ENCODE data around the gene TTC23.
A peak's percentile ranks its signal among the peaks of the same experiment; 100 is the strongest.

The TTC23 gene

DNA sequence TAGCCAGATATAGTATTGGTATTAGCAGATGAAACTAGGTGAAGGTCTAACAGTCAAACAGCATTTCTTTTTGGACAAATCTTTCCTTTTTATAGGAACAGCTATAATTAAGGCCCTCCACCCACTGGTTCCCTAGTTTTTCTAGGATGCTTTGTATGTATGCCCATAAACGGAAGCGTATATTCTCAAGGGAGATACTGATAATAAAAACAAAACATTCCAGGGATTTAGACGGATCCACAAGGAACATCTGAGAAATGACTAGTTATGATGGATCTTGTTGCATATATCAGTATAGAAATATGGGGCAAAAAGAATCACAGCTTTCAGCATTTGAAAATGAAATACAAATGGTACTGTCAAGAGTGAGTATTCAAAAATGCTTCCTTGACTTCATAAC is 24.4 kb upstream of the TTC23 start:
- Histone ChIP-seq H2AFZ (ENCODE audit: low read length, unreplicated experiment) (no peak overlapping the region), H3K4me1 (ENCODE audit: control insufficient read depth, insufficient read depth, low read length, unreplicated experiment) (peaks cover 4% of the 10 kb centered on the region), H3K27ac (ENCODE audit: low read depth, low read length) (no peak overlapping the region), H3K36me3 (ENCODE audit: insufficient read depth, low read length) (no peaks in the 10 kb centered on the region), H3K4me3 (ENCODE audit: low read depth, low read length) (no peak overlapping the region), H3K79me2 (ENCODE audit: control insufficient read depth, insufficient read depth, low read length, unreplicated experiment) (no peaks in the 10 kb centered on the region), H3K27me3 (ENCODE audit: insufficient read depth, low read length) (no peaks in the 10 kb centered on the region)

DNA sequence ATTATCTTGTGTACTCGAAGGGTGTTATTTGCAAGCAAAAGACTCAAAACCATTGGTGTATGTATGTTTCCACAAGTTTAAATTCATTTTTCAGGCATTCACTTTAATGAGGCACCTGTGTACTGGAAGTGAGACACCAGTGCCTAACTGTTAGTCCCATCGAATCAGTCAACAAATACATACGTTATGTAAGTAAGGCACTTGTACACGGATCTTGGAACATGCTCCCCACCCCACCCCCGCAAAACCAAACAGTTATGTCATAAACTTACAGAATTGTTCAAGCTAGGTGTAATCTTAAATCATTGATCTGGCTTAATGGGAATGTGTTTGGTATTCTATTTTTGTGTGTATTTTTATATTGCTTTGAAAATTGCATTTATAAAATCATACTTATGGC is 19.1 kb upstream of the TTC23 start:
- Histone ChIP-seq H3K27ac (ENCODE audit: low read depth, low read length) (no peak overlapping the region), H3K27me3 (ENCODE audit: insufficient read depth, low read length) (no peaks in the 10 kb centered on the region), H3K4me1 (ENCODE audit: control insufficient read depth, insufficient read depth, low read length, unreplicated experiment) (no peaks in the 10 kb centered on the region), H2AFZ (ENCODE audit: low read length, unreplicated experiment) (no peak overlapping the region), H3K79me2 (ENCODE audit: control insufficient read depth, insufficient read depth, low read length, unreplicated experiment) (no peaks in the 10 kb centered on the region), H3K36me3 (ENCODE audit: insufficient read depth, low read length) (no peaks in the 10 kb centered on the region), H3K4me3 (ENCODE audit: low read depth, low read length) (no peak overlapping the region)

DNA sequence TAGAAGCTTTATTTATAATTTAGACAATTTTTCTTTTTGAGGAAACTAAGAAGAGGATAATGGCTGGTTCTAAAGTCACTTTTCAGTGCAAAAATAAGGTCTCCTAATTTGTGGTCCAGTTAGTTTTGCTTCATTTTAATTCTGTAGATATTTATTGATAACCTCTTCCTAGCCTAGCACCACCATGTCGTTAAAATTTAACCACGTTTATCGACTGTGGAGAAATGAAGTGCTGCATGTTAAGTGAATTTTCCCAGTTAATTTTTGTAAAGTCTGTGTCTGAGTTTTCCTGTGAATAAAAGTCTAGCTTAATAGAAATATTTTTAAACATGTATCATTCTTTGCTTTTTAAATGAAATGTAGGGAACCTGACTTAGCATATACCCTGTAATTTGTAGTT is 18.6 kb upstream of the TTC23 start:
- Histone ChIP-seq H3K27ac (ENCODE audit: low read depth, low read length) (no peak overlapping the region), H3K27me3 (ENCODE audit: insufficient read depth, low read length) (no peaks in the 10 kb centered on the region), H3K79me2 (ENCODE audit: control insufficient read depth, insufficient read depth, low read length, unreplicated experiment) (no peaks in the 10 kb centered on the region), H3K4me3 (ENCODE audit: low read depth, low read length) (no peak overlapping the region), H3K4me1 (ENCODE audit: control insufficient read depth, insufficient read depth, low read length, unreplicated experiment) (no peaks in the 10 kb centered on the region), H2AFZ (ENCODE audit: low read length, unreplicated experiment) (no peak overlapping the region), H3K36me3 (ENCODE audit: insufficient read depth, low read length) (no peaks in the 10 kb centered on the region)

DNA sequence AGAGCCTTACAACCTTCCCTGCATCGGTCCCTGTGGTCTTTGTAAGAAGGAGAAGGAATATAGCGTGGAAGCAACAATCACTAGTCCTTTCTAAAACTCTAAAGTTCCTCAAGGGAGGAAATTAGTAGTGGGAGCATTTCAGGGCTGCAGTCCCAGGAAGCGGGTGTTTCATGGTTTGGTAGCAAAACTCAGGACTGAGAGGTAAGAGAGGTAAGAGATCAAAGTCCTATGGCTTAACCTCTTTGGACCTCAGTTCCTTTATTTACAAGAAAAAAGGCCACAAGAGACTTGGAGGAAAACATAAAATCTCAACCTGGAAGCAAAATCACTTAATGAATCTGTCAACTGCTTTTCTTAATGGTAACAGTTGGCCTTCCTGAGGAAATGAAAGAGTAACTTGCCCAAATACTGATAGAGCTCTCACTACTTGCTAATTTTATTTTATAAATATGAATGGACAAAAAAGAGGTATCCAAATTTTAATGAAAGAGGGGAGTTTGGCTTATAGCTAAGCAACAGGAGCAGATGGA is 16.2 kb upstream of the TTC23 start:
- Histone ChIP-seq H3K27ac (ENCODE audit: low read depth, low read length) (no peak overlapping the region), H3K27me3 (ENCODE audit: insufficient read depth, low read length) (no peaks in the 10 kb centered on the region), H3K4me3 (ENCODE audit: low read depth, low read length) (no peak overlapping the region), H3K4me1 (ENCODE audit: control insufficient read depth, insufficient read depth, low read length, unreplicated experiment) (no peaks in the 10 kb centered on the region), H2AFZ (ENCODE audit: low read length, unreplicated experiment) (no peak overlapping the region), H3K36me3 (ENCODE audit: insufficient read depth, low read length) (no peaks in the 10 kb centered on the region), H3K79me2 (ENCODE audit: control insufficient read depth, insufficient read depth, low read length, unreplicated experiment) (no peaks in the 10 kb centered on the region)

DNA sequence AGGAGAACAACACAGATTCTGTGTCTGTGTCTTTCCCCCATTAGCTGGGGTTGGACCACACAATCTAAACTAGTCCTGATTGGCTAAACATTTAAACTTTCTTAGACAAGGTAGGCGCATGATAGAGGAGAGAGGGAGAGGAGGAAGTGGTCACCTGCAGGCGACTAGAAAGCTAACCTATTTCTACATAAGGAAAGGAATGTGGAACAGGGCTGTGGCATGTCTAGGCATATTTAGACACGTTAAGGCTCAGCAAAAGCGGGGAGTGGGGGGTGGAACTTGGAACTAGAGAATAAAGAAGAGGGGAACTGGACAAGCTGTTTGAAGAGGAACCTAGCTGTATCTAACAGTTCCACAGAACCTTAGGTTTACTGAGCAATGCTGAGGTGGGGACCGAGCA is 14.7 kb upstream of the TTC23 start:
- Histone ChIP-seq H3K27me3 (ENCODE audit: insufficient read depth, low read length) (no peaks in the 10 kb centered on the region), H3K4me1 (ENCODE audit: control insufficient read depth, insufficient read depth, low read length, unreplicated experiment) (no peaks in the 10 kb centered on the region), H3K36me3 (ENCODE audit: insufficient read depth, low read length) (no peaks in the 10 kb centered on the region), H3K4me3 (ENCODE audit: low read depth, low read length) (no peak overlapping the region), H2AFZ (ENCODE audit: low read length, unreplicated experiment) (no peak overlapping the region), H3K27ac (ENCODE audit: low read depth, low read length) (no peak overlapping the region), H3K79me2 (ENCODE audit: control insufficient read depth, insufficient read depth, low read length, unreplicated experiment) (no peaks in the 10 kb centered on the region)

DNA sequence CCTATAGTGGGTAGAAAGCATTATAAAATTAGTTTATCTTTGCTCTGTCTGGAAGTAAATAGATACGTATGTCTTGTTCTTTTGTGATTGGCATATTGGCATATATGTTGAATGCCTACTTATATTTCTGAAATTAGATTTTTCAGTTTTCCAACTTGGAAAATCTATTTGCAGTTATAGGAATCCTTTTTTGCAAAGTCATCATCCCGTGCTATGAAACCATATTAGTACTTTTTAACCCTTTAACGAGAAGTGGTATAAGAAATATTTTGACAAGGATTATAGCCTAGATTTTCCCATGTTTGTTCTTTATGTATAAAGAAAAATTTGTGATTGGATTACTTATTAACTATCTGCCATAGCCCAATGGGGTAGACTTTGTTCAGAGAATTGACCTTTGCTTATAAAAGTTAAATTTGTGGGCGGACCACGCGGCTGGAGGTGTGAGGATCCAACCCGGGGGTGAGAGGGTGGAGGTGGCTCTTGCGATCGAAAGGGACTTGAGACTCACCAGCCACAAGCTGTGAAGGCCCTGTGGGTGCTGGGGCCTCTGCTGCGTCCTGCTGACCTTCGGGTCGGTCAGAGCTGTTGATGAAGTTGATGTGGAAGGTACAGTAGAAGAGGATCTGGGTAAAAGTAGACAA is 7.8 kb upstream of the TTC23 start:
- no peaks in the 10 kb centered on the region for H3K27me3 ChIP-seq (ENCODE audit: insufficient read depth, low read length)
- peaks cover 7% of the 10 kb centered on the region; the same call in 1 of the 2 replicates for H3K36me3 ChIP-seq (ENCODE audit: insufficient read depth, low read length)
- H2AFZ ChIP-seq (ENCODE audit: low read length, unreplicated experiment), result no peak overlapping the region
- H3K27ac ChIP-seq (ENCODE audit: low read depth, low read length), result no peak overlapping the region
- peaks cover 14% of the 10 kb centered on the region for H3K4me1 ChIP-seq (ENCODE audit: control insufficient read depth, insufficient read depth, low read length, unreplicated experiment)
- H3K79me2 ChIP-seq (ENCODE audit: control insufficient read depth, insufficient read depth, low read length, unreplicated experiment), result peaks cover 3% of the 10 kb centered on the region
- H3K4me3 ChIP-seq (ENCODE audit: low read depth, low read length), result no peak overlapping the region

DNA sequence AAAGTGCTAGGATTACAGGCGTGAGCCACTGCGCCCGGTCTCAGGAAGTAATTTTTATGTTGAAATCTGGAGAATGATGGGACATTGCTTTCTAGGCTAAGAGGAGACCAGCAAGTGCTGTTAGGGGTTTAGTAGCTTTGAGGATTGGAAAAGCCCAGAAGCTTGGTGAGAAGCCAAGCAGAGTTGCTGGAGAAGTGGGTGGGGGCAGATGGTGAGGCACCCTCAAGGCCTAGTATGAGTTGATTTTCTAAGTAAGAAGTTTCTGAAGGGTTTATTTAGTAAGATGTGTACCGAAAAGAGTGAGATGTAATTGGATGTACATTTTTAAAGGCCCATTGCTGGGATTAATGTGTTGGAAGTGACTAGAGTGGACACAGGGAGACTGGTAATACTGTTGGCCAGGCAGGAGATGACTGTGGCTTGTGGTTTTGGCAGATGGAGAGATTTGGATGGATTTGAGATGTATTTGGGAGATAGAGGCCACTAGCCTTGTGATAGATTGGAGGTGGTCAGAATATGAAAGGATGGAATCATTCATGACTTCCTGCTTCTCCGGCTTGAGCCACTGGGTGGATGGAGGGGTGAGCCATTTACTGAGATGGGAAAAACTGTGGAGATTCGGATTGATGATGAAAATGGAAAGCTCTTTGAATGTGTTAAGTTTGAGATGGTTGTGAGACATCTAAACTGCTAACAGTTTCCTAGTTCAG is 4.2 kb upstream of the TTC23 start:
- peaks cover 14% of the 10 kb centered on the region for H3K4me1 ChIP-seq (ENCODE audit: control insufficient read depth, insufficient read depth, low read length, unreplicated experiment)
- H3K79me2 ChIP-seq (ENCODE audit: control insufficient read depth, insufficient read depth, low read length, unreplicated experiment), result peaks cover 9% of the 10 kb centered on the region
- H3K36me3 ChIP-seq (ENCODE audit: insufficient read depth, low read length), result peaks cover 7% of the 10 kb centered on the region; the same call in 1 of the 2 replicates
- H2AFZ ChIP-seq (ENCODE audit: low read length, unreplicated experiment), result peak overlapping the region; percentile 21
- H3K4me3 ChIP-seq (ENCODE audit: low read depth, low read length), result peak overlapping the region; percentile 64
- no peak overlapping the region for H3K27ac ChIP-seq (ENCODE audit: low read depth, low read length)
- no peaks in the 10 kb centered on the region for H3K27me3 ChIP-seq (ENCODE audit: insufficient read depth, low read length)

DNA sequence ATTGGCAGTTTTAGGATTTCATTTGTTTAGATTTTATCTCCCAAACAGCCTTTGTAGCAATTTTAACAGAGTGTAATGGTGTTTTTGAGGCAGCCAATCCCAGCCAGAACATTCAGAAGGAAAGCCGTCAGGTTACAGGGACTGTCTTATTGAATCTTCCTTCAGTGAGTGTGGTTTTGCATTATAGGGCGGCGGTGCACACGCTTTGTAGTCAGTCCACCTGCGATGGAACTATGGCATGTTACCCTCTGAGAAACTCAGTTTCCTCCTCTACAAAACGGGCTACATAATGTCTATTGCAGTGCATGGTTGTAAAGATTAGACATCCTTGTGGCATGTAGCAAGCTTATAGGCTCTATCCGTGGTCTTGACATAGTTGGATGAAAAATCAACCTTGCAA is 2.9 kb upstream of the TTC23 start:
- Histone ChIP-seq H3K27me3 (ENCODE audit: insufficient read depth, low read length) (no peaks in the 10 kb centered on the region), H3K4me3 (ENCODE audit: low read depth, low read length) (peak overlapping the region; percentile 90), H3K4me1 (ENCODE audit: control insufficient read depth, insufficient read depth, low read length, unreplicated experiment) (peaks cover 22% of the 10 kb centered on the region), H2AFZ (ENCODE audit: low read length, unreplicated experiment) (no peak overlapping the region), H3K27ac (ENCODE audit: low read depth, low read length) (no peak overlapping the region), H3K36me3 (ENCODE audit: insufficient read depth, low read length) (peaks cover 6% of the 10 kb centered on the region; the same call in 1 of the 2 replicates), H3K79me2 (ENCODE audit: control insufficient read depth, insufficient read depth, low read length, unreplicated experiment) (peaks cover 19% of the 10 kb centered on the region)

DNA sequence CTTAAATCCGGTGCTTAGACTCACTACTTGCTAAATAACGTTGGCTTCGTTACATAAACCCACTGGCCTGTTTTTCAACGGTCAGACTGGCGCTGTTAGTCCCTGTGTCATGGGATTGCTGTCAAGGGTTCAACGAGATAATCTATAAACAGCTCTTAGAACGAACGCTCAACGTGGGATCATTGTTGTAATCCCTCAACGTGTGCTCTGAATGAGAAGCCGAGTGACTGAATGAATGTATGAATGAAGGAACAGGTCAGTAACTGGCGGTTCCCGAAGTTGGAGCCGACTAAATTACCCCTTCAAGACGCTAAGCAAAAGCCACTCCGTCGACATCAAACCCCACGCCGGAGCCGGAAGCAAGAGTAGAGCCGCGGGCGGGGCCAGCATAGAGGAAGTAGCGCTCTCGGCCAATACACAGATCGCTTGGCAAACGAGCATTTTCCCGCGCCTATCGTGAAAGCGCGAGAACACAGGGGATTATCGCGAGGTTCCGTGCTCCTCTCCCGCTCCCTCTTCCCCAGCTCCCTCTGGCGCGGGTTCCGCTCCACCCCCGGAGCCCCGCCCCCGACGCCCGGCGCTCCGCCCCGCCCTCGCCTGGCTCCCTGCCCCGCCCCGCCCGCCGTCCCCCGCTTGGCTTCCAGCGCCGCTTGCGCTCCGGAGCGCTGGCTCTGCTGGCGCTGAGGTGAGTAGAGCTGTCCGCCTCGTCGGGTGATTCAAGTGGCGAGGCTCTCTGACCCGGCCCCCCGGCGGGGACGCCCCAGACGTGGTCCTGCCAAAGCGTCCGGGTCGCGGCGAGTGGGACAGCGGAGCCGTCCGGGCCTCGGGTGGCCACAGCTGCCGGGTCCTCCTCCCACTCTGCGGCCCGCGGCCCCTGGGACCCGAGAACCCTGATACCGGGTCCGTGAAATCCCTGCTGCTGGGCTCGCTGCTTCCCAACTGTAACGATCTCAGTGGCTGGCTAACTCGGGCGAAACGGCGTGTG is 1.8 kb upstream of the TTC23 start, which contains the start of gene LRRC28:
Gene LRRC28 (plus strand): TSS at position 625 of the 985 bp plus-strand sequence. CDS start 4,477 bp downstream, outside the sequence.
- H3K4me1 ChIP-seq (ENCODE audit: control insufficient read depth, insufficient read depth, low read length, unreplicated experiment), result peaks cover 22% of the 10 kb centered on the region
- H3K27me3 ChIP-seq (ENCODE audit: insufficient read depth, low read length), result no peaks in the 10 kb centered on the region

DNA sequence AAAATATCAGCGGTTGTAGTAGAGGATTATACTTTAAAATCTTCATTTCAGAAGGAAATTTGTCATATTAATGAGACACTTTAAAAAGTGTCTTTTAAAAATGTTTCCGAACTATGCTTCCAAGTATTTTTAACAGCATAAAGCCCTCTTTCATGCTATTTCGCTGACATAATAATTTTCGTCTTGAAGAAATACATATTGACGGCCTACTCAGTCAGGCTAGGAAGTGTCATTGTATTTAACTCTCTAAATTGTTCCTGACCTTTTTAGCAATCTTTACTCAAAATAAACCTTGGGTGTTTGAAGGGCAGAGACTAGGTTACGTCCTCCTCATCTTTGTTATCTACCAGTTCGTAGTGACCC is 1.1 kb upstream of the TTC23 start:
- Histone ChIP-seq H3K27ac (ENCODE audit: low read depth, low read length) (peak overlapping the region; percentile 90), H3K79me2 (ENCODE audit: control insufficient read depth, insufficient read depth, low read length, unreplicated experiment) (peaks cover 32% of the 10 kb centered on the region), H3K4me1 (ENCODE audit: control insufficient read depth, insufficient read depth, low read length, unreplicated experiment) (peaks cover 22% of the 10 kb centered on the region), H3K36me3 (ENCODE audit: insufficient read depth, low read length) (no peaks in the 10 kb centered on the region), H3K27me3 (ENCODE audit: insufficient read depth, low read length) (no peaks in the 10 kb centered on the region), H3K4me3 (ENCODE audit: low read depth, low read length) (peak overlapping the region; percentile 95), H2AFZ (ENCODE audit: low read length, unreplicated experiment) (peak overlapping the region; percentile 92)

More for the DNA sequence above, 1.8 kb upstream of the TTC23 start, which contains the start of gene LRRC28:
- Histone ChIP-seq H2AFZ (ENCODE audit: low read length, unreplicated experiment) (peak within 1 kb of the TSS; percentile 92), H3K27ac (ENCODE audit: low read depth, low read length) (peak within 1 kb of the TSS; percentile 90), H3K36me3 (ENCODE audit: insufficient read depth, low read length) (no peaks in the 10 kb centered on the region), H3K79me2 (ENCODE audit: control insufficient read depth, insufficient read depth, low read length, unreplicated experiment) (peaks cover 27% of the 10 kb centered on the region), H3K4me3 (ENCODE audit: low read depth, low read length) (peak within 1 kb of the TSS; percentile 95)
